Esophagus squamous epithelium (tissue), 5 donors: ENCODE data around the gene MYO9B. TPM values are rescaled to one million over a fixed set of nuclear protein-coding genes. Genes with fewer than 3 reads are reported as not detected.

Source experiments
- DNase-seq: peaks from one replicate; lab custom pipeline; 2025; lab: John Stamatoyannopoulos, UW
- H3K27ac ChIP-seq, 4 donors: fragments of 200-600 bp; sonication (generic); one replicate each; pipeline ENCODE4 v1.5.1; 2016 to 2019; ENCODE audit warnings: mild to moderate bottlenecking in 1 of 4
- H3K27me3 ChIP-seq, 4 donors: fragments of 200-600 bp; sonication (generic); 1 replicate in 3 of 4; 2 replicates in 1 of 4; pipeline versions ENCODE4 v1.5.1 to v1.6.0; 2017 to 2021; ENCODE audit warnings: antibody characterized with exemption in 1 of 4
- H3K36me3 ChIP-seq, 3 donors: fragments of 200-600 bp; sonication (generic); one replicate each; pipeline ENCODE4 v1.5.1; 2016 to 2019
- H3K4me1 ChIP-seq, 3 donors: fragments of 200-600 bp; sonication (generic); one replicate each; pipeline ENCODE4 v1.5.1; 2017 to 2019
- H3K4me3 ChIP-seq, 4 donors: fragments of 200-600 bp; sonication (generic); 1 replicate in 3 of 4; 2 replicates in 1 of 4; pipeline ENCODE4 v1.5.1; 2016 to 2019; ENCODE audit warnings: mild to moderate bottlenecking in 2 of 4, moderate library complexity in 1 of 4
- H3K9me3 ChIP-seq, 3 donors: fragments of 200-600 bp; sonication (generic); one replicate each; pipeline ENCODE4 v1.5.1; 2016 to 2019
- CTCF ChIP-seq, 6 experiments: fragments of 450-650 bp in 4 of 6; fragments of 200-600 bp in 2 of 6; sonication (generic) in 2 of 6; IDR thresholded peaks; one replicate each; pipeline ENCODE4 v1.5.1; 2016 to 2019; ENCODE audit warnings: antibody characterized with exemption in 6 of 6, mild to moderate bottlenecking in 4 of 6, moderate library complexity in 4 of 6
- POLR2A ChIP-seq, 4 donors: fragments of 450-650 bp; IDR thresholded peaks; one replicate each; pipeline ENCODE4 v1.6.1; 2017; ENCODE audit warnings: antibody characterized with exemption in 4 of 4, mild to moderate bottlenecking in 4 of 4, moderate library complexity in 3 of 4
- WGBS, 2 donors: methylation state at CpG; one replicate each; pipeline ENCODE4 v1.1.5; 2018; 5-methylcytosine and 5-hydroxymethylcytosine counted together
- intact Hi-C: fragments of 100-400 bp; cut with DNase I; formaldehyde crosslinking; loops from one replicate; pipeline ENCODE4 v1.15.0; 2022
- total RNA-seq, 4 donors: library from RNA; depleted of rRNA; stranded (reverse); fragments of >200 nt; gene quantifications; one replicate each; pipeline ENCODE4 v1.1.0, GENCODE V29; 2016
- donor health status: DM: yes; HTN: yes; CAD: no.

The MYO9B gene
- total RNA-seq, 4 donors from 2014 or later = 25.5 to 60.5 (median 39.5) TPM

GRCh38 chr19:17178291-17178690, 102.7 kb downstream of the MYO9B start:
- peaks cover 0 to 4% (median 0%) of the 10 kb centered on the region in 3 donors for H3K4me1 ChIP-seq
- H3K4me3 ChIP-seq = no peak overlapping the region
- H3K27me3 ChIP-seq = no peaks in the 10 kb centered on the region
- H3K27ac ChIP-seq = no peak overlapping the region
- TF ChIP-seq CTCF (IDR thresholded peaks at IDR 0.05) (no peak), POLR2A (IDR thresholded peaks at IDR 0.05) (no peak)
- H3K36me3 ChIP-seq = peaks cover 0 to 98% (median 31%) of the 10 kb centered on the region in 3 donors
- no peaks in the 10 kb centered on the region for H3K9me3 ChIP-seq
- intact Hi-C loops = no loop called here
- 90 to 98% methylated on average over 4 to 8 of the region's 10 CpGs for WGBS, 2 donors
- DNase-seq = no peak

GRCh38 chr19:17180997-17181702, 105.6 kb downstream of the MYO9B start:
- H3K36me3 ChIP-seq = peaks cover 0 to 98% (median 10%) of the 10 kb centered on the region in 3 donors
- intact Hi-C loops = no loop called here
- 83 to 86% methylated on average over 14 to 21 of the region's 22 CpGs for WGBS, 2 donors
- no peaks in the 10 kb centered on the region for H3K27me3 ChIP-seq
- no peak overlapping the region for H3K27ac ChIP-seq
- no peak for DNase-seq
- no peak overlapping the region for H3K4me3 ChIP-seq
- peaks cover 0 to 4% (median 0%) of the 10 kb centered on the region in 3 donors for H3K4me1 ChIP-seq
- TF ChIP-seq CTCF (IDR thresholded peaks at IDR 0.05) = no peak
- TF ChIP-seq POLR2A (IDR thresholded peaks at IDR 0.05) = no peak
- H3K9me3 ChIP-seq = no peaks in the 10 kb centered on the region

- intact Hi-C loops = no loop called here
- WGBS, 2 donors = 65 to 88% methylated on average over 13 to 14 of the region's 14 CpGs
- peaks cover 0 to 4% (median 0%) of the 10 kb centered on the region in 3 donors for H3K4me1 ChIP-seq
- H3K4me3 ChIP-seq = no peak overlapping the region
- H3K9me3 ChIP-seq = no peaks in the 10 kb centered on the region
- no peaks in the 10 kb centered on the region for H3K27me3 ChIP-seq
- TF ChIP-seq POLR2A (IDR thresholded peaks at IDR 0.05) = no peak
- TF ChIP-seq CTCF (IDR thresholded peaks at IDR 0.05) = no peak
- peak overlapping the region in 2 of 4 donors; percentile 14 to 39 for H3K27ac ChIP-seq
- DNase-seq = no peak
- peaks cover 0 to 98% (median 15%) of the 10 kb centered on the region in 3 donors for H3K36me3 ChIP-seq
Measured at GRCh38 chr19:17183271-17183761, 107.7 kb downstream of the MYO9B start.

- H3K4me1 ChIP-seq = peaks cover 0 to 4% (median 0%) of the 10 kb centered on the region in 3 donors
- 58 to 65% methylated on average over 10 to 11 of the region's 11 CpGs for WGBS, 2 donors
- peaks cover 0 to 98% (median 15%) of the 10 kb centered on the region in 3 donors for H3K36me3 ChIP-seq
Measured at GRCh38 chr19:17183858-17184321, 108.3 kb downstream of the MYO9B start.

More at GRCh38 chr19:17183858-17184321, 108.3 kb downstream of the MYO9B start:
- Histone ChIP-seq H3K27ac (peak overlapping the region in 2 of 4 donors; percentile 26 to 39), H3K9me3 (no peaks in the 10 kb centered on the region), H3K27me3 (no peaks in the 10 kb centered on the region), H3K4me3 (no peak overlapping the region)
- intact Hi-C loops = no loop called here
- TF ChIP-seq POLR2A (IDR thresholded peaks at IDR 0.05) (no peak), CTCF (IDR thresholded peaks at IDR 0.05) (no peak)
- DNase-seq = no peak
